ENCODE results near the gene COL18A1. TPM values are rescaled to one million over a fixed set of nuclear protein-coding genes. Genes with fewer than 3 reads are reported as not detected.

Gene COL18A1
- total RNA-seq, 4 donors from 2014 or later = 19.3 to 121 (median 23.3) TPM

- H3K4me3 ChIP-seq = no peak overlapping the region
- in situ Hi-C loops (cut with MboI; ENCODE audit: low pct_ligation_motif_present in 1 of 4, low pct_unique_long_range_greater_than_20kb in 1 of 4, low sequenced_read_pairs in 3 of 4) = loop anchor here in 2 of 4 donors (25.0 kb wide), 2 partner anchors 179 to 304 kb away; partner anchors contain the start of gene POFUT2 (in 1 of the 2)
Observed at GRCh38 chr21:45466330-45467220, 61.6 kb downstream of the COL18A1 start.

DNA sequence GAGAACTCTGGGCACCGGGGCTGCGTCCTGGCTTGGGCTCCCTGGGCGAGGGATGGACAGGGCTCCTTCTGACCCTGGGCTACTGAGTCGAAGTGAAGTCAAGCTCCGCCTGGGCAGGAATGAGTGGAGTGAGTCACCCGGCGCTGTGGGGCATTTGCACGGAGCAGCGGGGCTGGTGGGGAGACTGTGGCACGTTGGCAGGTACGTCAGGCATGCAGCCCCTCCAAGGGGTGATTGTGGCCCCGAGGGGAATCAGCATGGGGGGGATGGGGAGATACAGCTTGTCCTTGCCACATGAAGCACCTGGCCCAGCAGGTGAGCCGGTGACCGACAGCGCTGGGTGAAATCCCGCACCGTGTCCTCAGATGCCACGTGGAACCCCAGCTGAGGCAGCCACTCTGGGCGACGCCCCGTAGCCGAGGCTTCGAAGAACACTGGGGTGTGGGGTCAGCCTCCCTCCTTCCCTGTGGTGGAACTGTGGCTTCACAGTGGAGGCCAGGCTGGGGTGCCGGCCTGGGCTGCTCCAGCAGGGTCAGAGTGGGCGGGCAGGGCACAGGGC, 62.3 kb downstream of the COL18A1 start:
- H3K4me3 ChIP-seq = no peak overlapping the region
- in situ Hi-C loops (cut with MboI; ENCODE audit: low pct_ligation_motif_present in 1 of 4, low pct_unique_long_range_greater_than_20kb in 1 of 4, low sequenced_read_pairs in 3 of 4) (loop anchor here in 2 of 4 donors (25.0 kb wide), 2 partner anchors 180 to 305 kb away; partner anchors contain the start of gene POFUT2 (in 1 of the 2)), intact Hi-C loops (cut with DNase I; ENCODE audit: low total_unique reads) (no loop called here)
- H3K36me3 ChIP-seq = no peaks in the 10 kb centered on the region
- no peaks in the 10 kb centered on the region for H3K27me3 ChIP-seq
- H3K9me3 ChIP-seq = peaks cover 0 to under 1% of the 10 kb centered on the region in 2 donors
- no peak for TF ChIP-seq EP300 (IDR thresholded peaks at IDR 0.05; ENCODE audit: low read depth)
- no peak for TF ChIP-seq POLR2AphosphoS5 (IDR thresholded peaks at IDR 0.05)
- TF ChIP-seq, protein P1, sequence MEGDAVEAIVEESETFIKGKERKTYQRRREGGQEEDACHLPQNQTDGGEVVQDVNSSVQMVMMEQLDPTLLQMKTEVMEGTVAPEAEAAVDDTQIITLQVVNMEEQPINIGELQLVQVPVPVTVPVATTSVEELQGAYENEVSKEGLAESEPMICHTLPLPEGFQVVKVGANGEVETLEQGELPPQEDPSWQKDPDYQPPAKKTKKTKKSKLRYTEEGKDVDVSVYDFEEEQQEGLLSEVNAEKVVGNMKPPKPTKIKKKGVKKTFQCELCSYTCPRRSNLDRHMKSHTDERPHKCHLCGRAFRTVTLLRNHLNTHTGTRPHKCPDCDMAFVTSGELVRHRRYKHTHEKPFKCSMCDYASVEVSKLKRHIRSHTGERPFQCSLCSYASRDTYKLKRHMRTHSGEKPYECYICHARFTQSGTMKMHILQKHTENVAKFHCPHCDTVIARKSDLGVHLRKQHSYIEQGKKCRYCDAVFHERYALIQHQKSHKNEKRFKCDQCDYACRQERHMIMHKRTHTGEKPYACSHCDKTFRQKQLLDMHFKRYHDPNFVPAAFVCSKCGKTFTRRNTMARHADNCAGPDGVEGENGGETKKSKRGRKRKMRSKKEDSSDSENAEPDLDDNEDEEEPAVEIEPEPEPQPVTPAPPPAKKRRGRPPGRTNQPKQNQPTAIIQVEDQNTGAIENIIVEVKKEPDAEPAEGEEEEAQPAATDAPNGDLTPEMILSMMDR (IDR thresholded peaks at IDR 0.05) = no peak
- TF ChIP-seq POLR2A (IDR thresholded peaks at IDR 0.05) = no peak
- H3K4me1 ChIP-seq = peaks cover 6 to 30% (median 12%) of the 10 kb centered on the region in 4 donors
- DNase-seq = no peak
- 81% methylated on average over 23 of the region's 25 CpGs; no CpG with 5 or more reads in 1 of the 2 donors for WGBS, 2 donors (ENCODE audit: low coverage in 1 of 2)
- H3K27ac ChIP-seq = no peak overlapping the region

More at GRCh38 chr21:45466330-45467220, 61.6 kb downstream of the COL18A1 start:
- 83 to 100% methylated on average over 1 to 24 of the region's 30 CpGs for WGBS, 2 donors (ENCODE audit: low coverage in 1 of 2)
- H3K27me3 ChIP-seq = no peaks in the 10 kb centered on the region
- H3K4me1 ChIP-seq = peaks cover 2 to 22% (median 8%) of the 10 kb centered on the region in 4 donors
- no peak overlapping the region for H3K27ac ChIP-seq
- peaks cover 0 to 4% of the 10 kb centered on the region in 2 donors for H3K9me3 ChIP-seq
- DNase-seq = no peak
- TF ChIP-seq POLR2AphosphoS5 (IDR thresholded peaks at IDR 0.05) (no peak), POLR2A (IDR thresholded peaks at IDR 0.05) (no peak), EP300 (IDR thresholded peaks at IDR 0.05; ENCODE audit: low read depth) (no peak)
- TF ChIP-seq, protein P1 (IDR thresholded peaks at IDR 0.05) = no peak
- no peaks in the 10 kb centered on the region for H3K36me3 ChIP-seq
- intact Hi-C loops (cut with DNase I; ENCODE audit: low total_unique reads) = no loop called here

DNA sequence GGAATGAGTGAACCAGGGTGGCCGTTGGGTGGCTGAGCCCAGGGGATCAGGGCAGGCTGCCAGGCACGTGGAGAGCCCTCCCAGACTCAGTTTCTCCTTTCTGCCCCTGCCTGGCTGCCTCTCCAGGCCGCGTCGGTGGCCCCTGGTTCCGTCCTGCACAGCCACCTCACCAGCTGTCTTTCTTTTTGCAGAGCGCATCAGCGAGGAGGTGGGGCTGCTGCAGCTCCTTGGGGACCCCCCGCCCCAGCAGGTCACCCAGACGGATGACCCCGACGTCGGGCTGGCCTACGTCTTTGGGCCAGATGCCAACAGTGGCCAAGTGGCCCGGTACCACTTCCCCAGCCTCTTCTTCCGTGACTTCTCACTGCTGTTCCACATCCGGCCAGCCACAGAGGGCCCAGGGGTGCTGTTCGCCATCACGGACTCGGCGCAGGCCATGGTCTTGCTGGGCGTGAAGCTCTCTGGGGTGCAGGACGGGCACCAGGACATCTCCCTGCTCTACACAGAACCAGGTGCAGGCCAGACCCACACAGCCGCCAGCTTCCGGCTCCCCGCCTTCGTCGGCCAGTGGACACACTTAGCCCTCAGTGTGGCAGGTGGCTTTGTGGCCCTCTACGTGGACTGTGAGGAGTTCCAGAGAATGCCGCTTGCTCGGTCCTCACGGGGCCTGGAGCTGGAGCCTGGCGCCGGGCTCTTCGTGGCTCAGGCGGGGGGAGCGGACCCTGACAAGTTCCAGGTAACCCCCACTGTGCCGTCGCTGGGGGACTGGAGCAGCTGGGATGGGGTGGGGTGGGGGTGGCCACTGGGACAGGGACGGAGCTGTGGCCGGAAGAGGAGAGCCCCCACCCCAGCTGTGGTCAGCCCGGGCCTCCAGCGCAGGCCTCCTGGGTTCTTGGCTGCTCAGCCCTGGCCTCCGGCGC, 63.3 kb downstream of the COL18A1 start:
- intact Hi-C loops (cut with DNase I; ENCODE audit: low total_unique reads) (no loop called here), in situ Hi-C loops (cut with MboI; ENCODE audit: low pct_ligation_motif_present in 1 of 4, low pct_unique_long_range_greater_than_20kb in 1 of 4, low sequenced_read_pairs in 3 of 4) (loop anchor here in 2 of 4 donors (25.0 kb wide), 2 partner anchors 181 to 306 kb away; partner anchors contain the start of gene POFUT2 (in 1 of the 2))
- Histone ChIP-seq H3K9me3 (no peaks in the 10 kb centered on the region), H3K27me3 (no peaks in the 10 kb centered on the region), H3K27ac (peak overlapping the region in 1 of 4 donors; percentile 62), H3K4me1 (peaks cover 6 to 33% (median 13%) of the 10 kb centered on the region in 4 donors), H3K4me3 (no peak overlapping the region), H3K36me3 (no peaks in the 10 kb centered on the region)
- WGBS, 2 donors (ENCODE audit: low coverage in 1 of 2) = 85% methylated on average over 28 of the region's 45 CpGs; no CpG with 5 or more reads in 1 of the 2 donors
- no peak for TF ChIP-seq POLR2AphosphoS5 (IDR thresholded peaks at IDR 0.05)
- TF ChIP-seq EP300 (IDR thresholded peaks at IDR 0.05; ENCODE audit: low read depth) = no peak
- no peak for TF ChIP-seq POLR2A (IDR thresholded peaks at IDR 0.05)
- TF ChIP-seq, protein P1 (IDR thresholded peaks at IDR 0.05) = no peak
- no peak for DNase-seq

Measured in transverse colon (tissue), 4 donors.